IPS-NIHi7 (cell line): Measurements from ENCODE around the gene CEP112.
A peak's percentile ranks its signal among the peaks of the same experiment; 100 is the strongest.
"Not testable (repeated sequence)": the region's sequence is repeated elsewhere in the genome, so short reads cannot be mapped to it uniquely, and the experiment has no call there.

ENCODE experiments used
- DNase-seq: peaks from one replicate; pipeline ENCODE4 v3.0.0; 2012; ENCODE audit warnings: mixed read lengths; ENCODE audit errors: extremely low spot score

The CEP112 gene

GRCh38 chr17:65891231-65891735 lies 300.6 kb downstream of the CEP112 start:
- no peak for DNase-seq

GRCh38 chr17:65888649-65889048 lies 303.3 kb downstream of the CEP112 start:
- DNase-seq: no peak

GRCh38 chr17:65886315-65887245 lies 305.4 kb downstream of the CEP112 start:
- DNase-seq: no peak

- DNase-seq: no peak
Observed at GRCh38 chr17:65885541-65886312, 306.2 kb downstream of the CEP112 start.

- DNase-seq: no peak
Observed at GRCh38 chr17:65876985-65877384, 314.9 kb downstream of the CEP112 start.

- no peak for DNase-seq
Observed at GRCh38 chr17:65868881-65869280, 323.1 kb downstream of the CEP112 start.

- no peak for DNase-seq
Observed at GRCh38 chr17:65867014-65867413, 324.9 kb downstream of the CEP112 start.

GRCh38 chr17:65865715-65866425 lies 326.1 kb downstream of the CEP112 start:
- DNase-seq: no peak

GRCh38 chr17:65864394-65864793 lies 327.5 kb downstream of the CEP112 start:
- DNase-seq: no peak

GRCh38 chr17:65857718-65858117 lies 334.2 kb downstream of the CEP112 start:
- no peak for DNase-seq

- DNase-seq: no peak
Observed at GRCh38 chr17:65856865-65857264, 335.1 kb downstream of the CEP112 start.

GRCh38 chr17:65855675-65856074 lies 336.3 kb downstream of the CEP112 start:
- no peak for DNase-seq

GRCh38 chr17:65855245-65855644 lies 336.7 kb downstream of the CEP112 start:
- peak; percentile 44 for DNase-seq

- no peak for DNase-seq
Observed at GRCh38 chr17:65853816-65854215, 338.1 kb downstream of the CEP112 start.

- DNase-seq: no peak
Observed at GRCh38 chr17:65852911-65853310, 339.0 kb downstream of the CEP112 start.

GRCh38 chr17:65851965-65852736 lies 339.8 kb downstream of the CEP112 start:
- DNase-seq: no peak

GRCh38 chr17:65850486-65850885 lies 341.4 kb downstream of the CEP112 start:
- no peak for DNase-seq

- no peak for DNase-seq
Observed at GRCh38 chr17:65848751-65849150, 343.2 kb downstream of the CEP112 start.

GRCh38 chr17:65841089-65841488 lies 350.8 kb downstream of the CEP112 start:
- no peak for DNase-seq

- DNase-seq: not testable (repeated sequence)
Observed at GRCh38 chr17:65837232-65837631, 354.7 kb downstream of the CEP112 start.

GRCh38 chr17:65833214-65833613 lies 358.7 kb downstream of the CEP112 start:
- no peak for DNase-seq
